Spleen (tissue), 7 donors: ENCODE results near the gene PCCA.

Experiments
- CTCF ChIP-seq, 11 experiments: fragments of 200-600 bp in 7 of 11; fragments of 450-650 bp in 4 of 11; sonication (generic) in 4 of 11; IDR thresholded peaks in 8 of 11; conservative IDR thresholded peaks in 3 of 11; 1 replicate in 7 of 11; 2 replicates in 4 of 11; pipeline versions ENCODE4 v1.4.0 to v1.8.0; 2016 to 2021; ENCODE audit warnings: antibody characterized with exemption in 11 of 11, inconsistent platforms in 4 of 11, mild to moderate bottlenecking in 1 of 11
- POLR2AphosphoS5 ChIP-seq, 3 donors: sonication (generic); formaldehyde crosslinking; IDR thresholded peaks; one replicate each; pipeline ENCODE4 v1.5.1; 2017; ENCODE audit warnings: antibody characterized with exemption in 3 of 3
- donor health status: DM: no; HTN: no; CAD: no; lungs with moderate emphysema.
- donor health status: DM: no; HTN: no; CAD: no.
- donor health status: DM: no; HTN: no; CAD: no.

GRCh38 chr13:100235311-100235901, 146.5 kb downstream of the PCCA start:
- peak; percentile 14 to 69 (median 54) for TF ChIP-seq CTCF (IDR thresholded peaks at IDR 0.05 in 8 of 11, conservative IDR thresholded peaks at IDR 0.05 in 3 of 11)
- TF ChIP-seq POLR2AphosphoS5 (IDR thresholded peaks at IDR 0.05): no peak
